MM.1S (cell line): ENCODE measurements around the gene SHF.

Experiments
- DNase-seq: peaks from one replicate; pipeline ENCODE4 v3.0.0-alpha.2; 2015
- H2AFZ ChIP-seq: fragments of 300-600 bp; sonication (generic); 2 replicates; pipeline ENCODE4 v1.6.0; 2016; ENCODE audit warnings: antibody characterized with exemption, low read length
- H3F3A ChIP-seq: fragments of 300-600 bp; sonication (generic); 2 replicates; pipeline ENCODE4 v1.6.1; 2016; ENCODE audit warnings: mild to moderate bottlenecking, antibody characterized with exemption, low read length, moderate library complexity, mixed read lengths; ENCODE audit not compliant: insufficient read depth
- H3K27ac ChIP-seq: fragments of 300-600 bp; sonication (generic); 2 replicates; pipeline ENCODE4 v1.5.1; 2016; ENCODE audit warnings: mild to moderate bottlenecking, low read length
- H3K27me3 ChIP-seq: fragments of 300-600 bp; sonication (generic); replicated peaks from 2 replicates; pipeline ENCODE4 v1.6.0; 2016; ENCODE audit warnings: low read length; ENCODE audit not compliant: insufficient read depth
- H3K36me3 ChIP-seq: fragments of 300-600 bp; sonication (generic); replicated peaks from 2 replicates; pipeline ENCODE4 v1.6.1; 2016; ENCODE audit warnings: mild to moderate bottlenecking, low read length, mixed read lengths; ENCODE audit not compliant: insufficient read depth
- H3K4me1 ChIP-seq: fragments of 300-600 bp; sonication (generic); 2 replicates; pipeline ENCODE4 v1.6.1; 2016; ENCODE audit warnings: low read length, mixed read lengths
- H3K4me2 ChIP-seq: fragments of 300-600 bp; sonication (generic); 2 replicates; pipeline ENCODE4 v1.6.0; 2016; ENCODE audit warnings: low read depth, low read length
- H3K4me3 ChIP-seq: fragments of 300-600 bp; sonication (generic); 2 replicates; pipeline ENCODE4 v1.5.1; 2016; ENCODE audit warnings: low read length, mixed read lengths
- H3K79me2 ChIP-seq: fragments of 300-600 bp; sonication (generic); 2 replicates; pipeline ENCODE4 v1.6.1; 2016; ENCODE audit warnings: mixed run types, low read length, mixed read lengths
- H3K9ac ChIP-seq: fragments of 300-600 bp; sonication (generic); 2 replicates; pipeline ENCODE4 v1.6.1; 2016; ENCODE audit warnings: low read length, mixed read lengths
- H3K9me2 ChIP-seq: fragments of 300-600 bp; sonication (generic); replicated peaks from 2 replicates; pipeline ENCODE4 v1.6.1; 2016; ENCODE audit warnings: mild to moderate bottlenecking, low read length, mixed read lengths; ENCODE audit not compliant: insufficient read depth
- H3K9me3 ChIP-seq: fragments of 300-600 bp; sonication (generic); replicated peaks from 2 replicates; pipeline ENCODE4 v1.6.1; 2016; ENCODE audit warnings: mild to moderate bottlenecking, low read length, mixed read lengths; ENCODE audit not compliant: insufficient read depth
- H4K20me1 ChIP-seq: fragments of 300-600 bp; sonication (generic); 2 replicates; pipeline ENCODE4 v1.6.1; 2016; ENCODE audit warnings: mild to moderate bottlenecking, low read length, moderate library complexity, mixed read lengths; ENCODE audit not compliant: insufficient read depth
- CTCF ChIP-seq: fragments of 300-600 bp; sonication (generic); IDR thresholded peaks from 2 replicates; pipeline ENCODE4 v1.5.1; 2016; ENCODE audit warnings: antibody characterized with exemption, low read length, mixed read lengths
- EZH2 ChIP-seq: fragments of 300-600 bp; sonication (generic); optimal IDR thresholded peaks from 2 replicates; pipeline ENCODE3; 2017; ENCODE audit warnings: low read depth, mild to moderate bottlenecking, antibody characterized with exemption, low read length, mixed read lengths
- EZH2phosphoT487 ChIP-seq: fragments of 300-600 bp; sonication (generic); IDR thresholded peaks from 2 replicates; pipeline ENCODE4 v1.6.1; 2018; ENCODE audit warnings: antibody characterized with exemption, low read length

The SHF gene

GRCh38 chr15:45118131-45118588 is 69.6 kb downstream of the SHF start:
- H3K9ac ChIP-seq, result no peak overlapping the region
- peaks cover 46% of the 10 kb centered on the region for H3K27me3 ChIP-seq
- no peak overlapping the region for H3K27ac ChIP-seq
- no peaks in the 10 kb centered on the region for H3K79me2 ChIP-seq
- peak overlapping the region; percentile 45; the same call in 1 of the 2 replicates for H3K4me2 ChIP-seq
- H4K20me1 ChIP-seq, result no peaks in the 10 kb centered on the region
- no peaks in the 10 kb centered on the region for H3F3A ChIP-seq
- H3K4me3 ChIP-seq, result no peak overlapping the region
- no peaks in the 10 kb centered on the region for H3K4me1 ChIP-seq
- TF ChIP-seq CTCF, result peak; percentile 100
- TF ChIP-seq EZH2, result no peak
- peak overlapping the region; percentile 33 for H2AFZ ChIP-seq
- H3K9me2 ChIP-seq, result no peaks in the 10 kb centered on the region
- H3K36me3 ChIP-seq, result no peaks in the 10 kb centered on the region
- peak; percentile 84 for DNase-seq
- no peaks in the 10 kb centered on the region for H3K9me3 ChIP-seq

GRCh38 chr15:45117308-45118130 is 70.2 kb downstream of the SHF start:
- H2AFZ ChIP-seq, result peak overlapping the region; percentile 33

More at GRCh38 chr15:45117308-45118130, 70.2 kb downstream of the SHF start:
- no peaks in the 10 kb centered on the region for H3K9me3 ChIP-seq
- H3K4me3 ChIP-seq, result 0 out of 2 replicates have a peak overlapping the region, but pooled peaks have one; percentile 8
- no peak overlapping the region for H3K27ac ChIP-seq
- no peaks in the 10 kb centered on the region for H3K9me2 ChIP-seq
- H4K20me1 ChIP-seq, result no peaks in the 10 kb centered on the region
- H3K27me3 ChIP-seq, result peaks cover 52% of the 10 kb centered on the region
- no peaks in the 10 kb centered on the region for H3K36me3 ChIP-seq
- H3K9ac ChIP-seq, result no peak overlapping the region
- TF ChIP-seq CTCF, result no peak
- TF ChIP-seq EZH2, result no peak
- TF ChIP-seq EZH2phosphoT487, result no peak
- peak overlapping the region; percentile 45; the same call in 1 of the 2 replicates for H3K4me2 ChIP-seq
- no peaks in the 10 kb centered on the region for H3K4me1 ChIP-seq
- H3F3A ChIP-seq, result no peaks in the 10 kb centered on the region
- no peak for DNase-seq
- H3K79me2 ChIP-seq, result no peaks in the 10 kb centered on the region
